M059J (cell line): ENCODE results near the gene DMAC2. TPM values are rescaled to one million over a fixed set of nuclear protein-coding genes. Genes with fewer than 3 reads are reported as not detected.
"Not testable (repeated sequence)": the region's sequence is repeated elsewhere in the genome, so short reads cannot be mapped to it uniquely, and the experiment has no call there.

Experiments used
- DNase-seq: peaks from one replicate; pipeline ENCODE4 v3.0.0-alpha.2; 2012; ENCODE audit warnings: low read depth
- total RNA-seq: library from RNA; depleted of rRNA; stranded (reverse); fragments of >200 nt; shearing (Covaris generic); gene quantifications from 2 replicates; pipeline ENCODE4 v1.2.3, GENCODE V29; 2014

Gene DMAC2
- total RNA-seq, 1 experiment from 2014 or later, result 57.2 TPM

DNA sequence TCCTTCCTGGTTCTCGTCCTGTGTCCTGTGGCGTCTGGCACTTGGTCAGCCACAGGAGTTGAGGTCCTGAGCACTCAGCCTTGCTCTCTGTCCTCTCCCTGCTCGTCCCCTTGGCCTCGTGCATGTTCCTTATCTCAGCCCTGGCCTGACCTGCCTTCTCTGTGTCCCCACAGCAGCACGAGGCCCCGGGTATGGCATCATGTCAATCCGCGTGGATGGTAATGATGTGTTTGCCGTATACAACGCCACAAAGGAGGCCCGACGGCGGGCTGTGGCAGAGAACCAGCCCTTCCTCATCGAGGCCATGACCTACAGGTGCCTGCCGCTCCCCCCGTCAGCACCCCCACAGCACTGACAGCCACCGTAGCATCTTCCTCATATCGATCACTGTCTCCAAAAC, 17.3 kb downstream of the DMAC2 start:
- no peak for DNase-seq

DNA sequence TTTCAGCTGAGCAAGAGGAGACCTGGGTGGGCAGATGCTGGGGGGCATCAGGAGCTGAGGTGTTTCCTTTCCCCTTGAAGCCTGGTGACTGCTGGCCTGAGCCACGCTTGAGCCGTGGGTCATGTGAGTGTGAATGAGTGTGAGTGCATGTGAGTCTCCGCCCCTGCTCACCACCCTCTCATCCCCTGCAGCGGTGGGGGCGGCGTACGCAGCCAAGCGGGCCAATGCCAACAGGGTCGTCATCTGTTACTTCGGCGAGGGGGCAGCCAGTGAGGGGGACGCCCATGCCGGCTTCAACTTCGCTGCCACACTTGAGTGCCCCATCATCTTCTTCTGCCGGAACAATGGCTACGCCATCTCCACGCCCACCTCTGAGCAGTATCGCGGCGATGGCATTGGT, 17.7 kb downstream of the DMAC2 start:
- no peak for DNase-seq

DNA sequence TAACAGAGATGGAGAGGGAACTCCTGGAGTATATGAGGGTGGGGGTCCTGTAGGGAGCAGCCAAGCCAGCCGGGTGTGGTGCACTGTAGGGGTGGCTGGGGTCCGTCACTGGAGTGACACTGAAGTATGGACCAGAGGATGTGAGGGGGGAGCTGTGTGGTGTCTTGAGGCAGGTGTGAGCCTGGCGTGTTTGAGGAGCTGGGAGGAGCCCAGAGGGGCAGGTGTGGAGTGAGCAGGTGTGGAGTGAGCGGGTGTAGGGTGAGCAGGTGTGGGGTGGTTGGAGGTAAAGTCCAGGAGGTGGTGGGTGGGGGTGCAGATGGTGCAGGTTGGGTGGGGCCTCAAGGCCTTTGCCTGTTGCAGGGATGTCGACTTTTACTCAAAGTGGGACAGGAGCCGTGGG, 18.4 kb downstream of the DMAC2 start:
- DNase-seq, result no peak

DNA sequence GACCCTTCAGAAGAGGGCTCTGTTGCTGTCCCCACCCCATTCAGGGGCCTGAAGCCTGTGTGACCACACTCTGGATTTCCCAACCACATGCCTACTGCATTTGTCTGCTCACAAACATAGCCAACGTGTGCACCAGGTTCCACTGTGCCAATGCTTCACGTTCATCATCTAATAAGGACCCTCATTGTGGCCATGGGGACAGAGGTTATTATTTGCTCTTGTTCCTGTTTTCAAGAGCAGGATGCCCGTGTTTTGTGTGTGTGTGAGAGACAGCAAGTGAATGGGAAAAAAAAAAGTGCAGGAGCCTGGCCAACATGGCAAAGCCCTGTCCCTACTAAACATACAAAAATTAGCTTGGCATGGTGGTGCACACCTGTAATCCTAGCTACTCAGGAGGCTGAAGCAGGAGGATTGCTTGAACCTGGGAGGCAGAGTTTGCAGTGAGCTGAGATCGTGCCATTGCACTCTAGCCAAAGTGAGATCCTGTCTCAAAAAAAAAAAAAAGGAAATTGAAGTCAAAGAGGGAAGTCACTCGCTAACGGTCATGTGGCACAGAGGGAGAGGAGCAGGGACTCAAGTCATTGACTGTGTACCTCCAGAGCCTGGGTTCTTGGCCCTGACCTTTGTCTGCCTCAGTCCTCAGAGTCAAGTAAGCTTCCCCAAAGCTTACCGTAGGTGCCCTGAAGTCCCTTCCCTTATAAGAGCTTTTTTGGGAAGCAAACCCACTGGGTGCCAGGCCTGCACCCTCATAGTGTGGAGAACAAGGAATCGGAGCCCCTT, 19.4 kb downstream of the DMAC2 start:
- no peak for DNase-seq

DNA sequence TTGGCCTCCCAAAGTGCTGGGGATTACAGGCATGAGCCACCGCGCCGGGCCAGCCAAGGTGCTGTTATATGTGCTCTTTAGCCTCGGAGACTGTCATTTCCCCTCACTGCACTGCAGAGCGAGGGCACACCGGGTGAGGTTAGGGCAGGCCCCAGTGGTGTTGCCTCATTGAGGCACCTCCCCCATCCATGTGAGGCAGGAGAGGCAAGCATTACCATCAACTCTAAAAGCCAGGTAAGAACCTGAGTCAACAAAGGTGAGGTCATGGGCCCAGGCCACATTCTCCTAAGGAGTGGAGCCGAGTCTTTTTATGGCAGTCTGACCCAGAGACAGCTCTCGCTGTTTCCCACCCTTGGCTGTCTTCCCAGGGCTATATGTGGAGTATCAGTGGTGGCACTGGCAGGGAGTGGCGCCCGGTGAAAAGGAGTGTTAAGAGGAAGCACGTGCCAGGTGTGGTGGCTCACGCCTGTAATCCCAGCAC, 23.5 kb downstream of the DMAC2 start:
- DNase-seq, result no peak

DNA sequence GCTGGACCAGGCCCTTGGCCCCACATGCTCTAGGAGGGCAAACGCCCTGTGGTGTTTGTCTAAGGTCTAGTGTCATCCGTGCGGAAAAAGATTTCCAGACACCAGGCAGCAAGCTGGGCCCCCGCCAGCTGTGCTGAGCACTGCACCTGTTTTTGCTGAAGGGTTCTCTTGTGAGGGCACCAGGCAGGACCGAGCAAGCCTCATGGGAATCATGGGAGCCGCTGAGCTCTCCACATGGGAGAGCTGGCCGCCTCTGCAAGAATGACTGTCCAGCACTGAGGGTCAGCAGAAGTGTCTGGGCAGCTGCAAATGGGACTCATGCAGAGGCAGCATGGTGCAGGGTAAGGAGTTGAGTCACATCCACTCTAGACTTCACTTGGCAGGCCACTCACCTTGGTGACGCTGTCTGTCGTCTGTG, 24.5 kb downstream of the DMAC2 start:
- DNase-seq, result no peak

DNA sequence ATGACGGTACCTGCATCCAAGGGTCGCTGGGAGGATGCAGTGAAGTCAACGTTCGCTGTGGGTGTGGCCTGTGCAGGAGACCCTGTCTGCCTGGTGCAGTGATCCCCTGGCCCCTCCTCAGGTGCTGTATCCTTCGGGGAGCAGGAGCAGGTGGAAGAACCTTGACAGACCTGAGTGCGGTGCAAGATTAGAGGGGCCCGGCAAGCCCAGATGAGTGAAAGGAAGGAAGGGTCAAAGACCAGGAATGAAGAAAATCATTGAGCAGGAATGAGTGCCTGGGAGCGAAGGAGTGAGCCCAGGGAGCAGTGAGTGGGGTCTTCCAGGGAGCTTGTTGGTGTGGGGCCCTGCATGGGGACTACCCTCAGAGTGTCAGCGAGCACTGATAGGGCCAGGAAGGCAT, 25.3 kb downstream of the DMAC2 start:
- DNase-seq, result no peak

DNA sequence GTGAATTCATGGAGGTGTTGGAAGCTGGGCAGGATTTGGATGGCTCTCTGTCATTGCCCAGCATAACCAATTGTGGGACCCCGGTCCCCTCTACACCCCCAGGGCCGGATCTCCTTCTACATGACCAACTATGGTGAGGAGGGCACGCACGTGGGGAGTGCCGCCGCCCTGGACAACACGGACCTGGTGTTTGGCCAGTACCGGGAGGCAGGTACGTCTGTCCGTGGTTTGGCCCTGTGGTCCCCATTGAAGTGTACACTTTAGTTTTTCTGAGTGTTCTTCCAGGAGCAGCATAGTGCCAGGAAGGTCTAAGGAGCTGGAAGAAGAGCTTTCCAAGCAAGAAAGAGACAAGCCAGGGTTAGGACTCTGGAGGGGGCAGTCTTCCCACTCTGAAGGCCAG, 25.8 kb downstream of the DMAC2 start:
- no peak for DNase-seq

DNA sequence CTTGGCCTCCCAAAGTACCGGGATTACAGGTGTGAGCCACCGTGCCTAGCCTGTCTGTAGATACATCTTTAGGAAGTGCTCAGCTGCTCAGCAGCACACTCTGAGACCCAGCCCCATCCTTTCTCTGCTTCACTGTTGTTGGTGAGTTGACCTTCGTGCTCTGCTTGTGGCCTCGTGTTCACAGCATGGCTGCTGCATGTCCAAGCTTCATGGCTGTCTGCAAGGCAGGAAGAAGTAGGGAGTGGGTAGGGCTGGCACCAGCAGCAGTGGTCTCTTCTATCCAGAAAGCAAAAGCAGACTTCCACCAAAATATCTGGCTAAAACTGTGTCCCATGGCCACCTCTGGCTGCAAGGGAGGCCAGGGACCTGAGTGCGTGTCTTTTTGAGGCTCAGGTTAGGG, 26.8 kb downstream of the DMAC2 start:
- DNase-seq, result no peak

DNA sequence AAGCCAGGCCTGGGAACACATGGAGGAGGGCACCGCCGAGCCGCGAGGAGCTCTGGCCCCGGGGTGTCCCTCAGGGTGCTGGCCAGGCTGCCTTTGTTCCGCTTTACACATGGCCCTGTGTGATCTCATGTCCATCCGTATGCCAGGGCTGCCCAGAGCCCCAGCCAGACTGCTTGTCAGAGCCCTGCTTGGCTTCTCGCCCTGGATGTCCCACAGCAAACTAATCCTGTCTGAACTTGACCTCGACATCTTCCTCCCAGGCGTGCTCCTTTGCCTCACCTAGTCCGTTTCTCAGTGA, 27.8 kb downstream of the DMAC2 start:
- peak; percentile 13 for DNase-seq

DNA sequence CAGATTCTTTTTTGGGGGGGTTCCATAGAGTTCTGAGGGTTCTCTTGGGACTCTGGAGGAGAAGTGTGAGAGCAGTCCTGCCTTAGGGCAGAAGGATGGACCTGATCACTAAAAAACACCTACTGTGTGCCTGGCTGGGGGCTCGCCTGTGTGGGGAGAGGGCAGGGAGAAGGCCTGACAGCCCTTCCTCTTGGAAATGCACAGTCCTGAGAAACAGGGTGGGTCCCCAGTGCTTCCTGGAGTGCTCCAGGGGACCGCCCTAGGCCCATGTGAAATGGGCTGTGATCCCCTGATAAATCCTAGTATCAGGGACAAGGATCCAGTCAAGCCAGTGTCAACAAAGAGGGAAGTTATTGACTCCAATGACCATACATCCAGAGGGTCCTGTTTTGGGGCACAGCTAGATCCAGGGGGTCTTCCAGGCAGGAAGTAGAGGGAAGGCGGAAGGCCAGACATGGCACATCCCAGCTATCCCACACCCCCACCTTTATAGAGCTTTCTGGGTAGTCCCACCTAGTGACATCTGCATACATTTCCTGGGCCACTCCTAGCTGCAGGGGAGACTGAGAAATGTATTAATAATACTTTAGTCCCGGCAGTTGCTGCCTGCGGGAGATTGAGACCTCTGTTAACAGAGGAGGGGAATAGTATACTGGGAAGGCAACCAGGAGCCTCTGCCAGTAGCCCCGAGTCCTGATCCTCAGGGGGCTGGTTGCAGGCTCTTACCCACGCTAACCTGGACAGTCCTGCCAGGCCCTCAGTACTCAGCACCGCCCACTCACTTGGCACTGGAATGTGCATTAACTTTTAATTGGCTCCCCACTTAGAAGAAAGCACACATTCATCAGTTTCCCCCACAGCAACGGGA, 28.4 kb downstream of the DMAC2 start:
- no peak for DNase-seq

DNA sequence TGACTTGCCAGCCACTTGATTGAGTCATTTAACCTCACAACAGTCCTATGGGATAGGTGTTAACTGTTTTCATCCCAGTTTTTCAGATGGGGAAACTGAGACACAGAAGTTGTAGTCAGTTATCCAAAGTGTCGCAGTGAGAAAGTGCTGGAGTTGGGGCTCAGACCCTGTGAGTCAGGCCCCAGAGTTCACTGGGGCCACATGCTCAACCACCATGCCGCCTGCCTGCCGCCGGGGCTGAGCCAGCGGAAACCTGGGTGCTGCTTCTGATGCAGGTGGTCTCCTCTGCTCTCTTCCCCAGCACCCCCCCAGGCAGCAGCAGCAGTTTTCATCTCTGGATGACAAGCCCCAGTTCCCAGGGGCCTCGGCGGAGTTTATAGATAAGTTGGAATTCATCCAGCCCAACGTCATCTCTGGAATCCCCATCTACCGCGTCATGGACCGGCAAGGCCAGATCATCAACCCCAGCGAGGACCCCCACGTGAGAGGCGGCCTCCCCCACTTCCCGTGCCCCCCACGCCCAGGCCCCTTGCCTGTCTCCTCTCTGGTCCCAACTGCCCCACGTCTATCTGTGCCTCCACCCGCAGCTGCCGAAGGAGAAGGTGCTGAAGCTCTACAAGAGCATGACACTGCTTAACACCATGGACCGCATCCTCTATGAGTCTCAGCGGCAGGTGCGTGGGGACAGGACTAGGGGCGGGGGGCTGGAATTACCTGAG, 29.2 kb downstream of the DMAC2 start:
- no peak for DNase-seq

DNA sequence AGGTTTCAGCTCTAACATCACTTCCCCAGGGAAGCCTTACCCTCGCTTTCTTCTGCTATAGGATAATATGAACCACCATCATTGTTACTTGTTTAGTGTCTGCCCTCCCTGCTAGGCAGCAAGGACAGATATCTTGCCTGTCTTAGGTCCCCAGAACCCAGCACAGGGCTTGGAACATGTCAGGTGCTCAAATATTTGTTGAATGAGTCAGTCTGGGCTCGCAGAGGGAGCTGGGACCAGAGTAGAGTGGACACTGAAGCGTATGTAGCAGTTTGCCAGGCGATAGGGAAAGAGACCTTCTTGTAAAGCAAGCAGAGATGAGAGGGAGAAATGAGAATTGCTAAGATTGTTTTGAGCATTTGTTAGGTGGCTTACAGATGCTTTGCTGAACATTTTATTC, 30.4 kb downstream of the DMAC2 start:
- DNase-seq, result peak; percentile 77

DNA sequence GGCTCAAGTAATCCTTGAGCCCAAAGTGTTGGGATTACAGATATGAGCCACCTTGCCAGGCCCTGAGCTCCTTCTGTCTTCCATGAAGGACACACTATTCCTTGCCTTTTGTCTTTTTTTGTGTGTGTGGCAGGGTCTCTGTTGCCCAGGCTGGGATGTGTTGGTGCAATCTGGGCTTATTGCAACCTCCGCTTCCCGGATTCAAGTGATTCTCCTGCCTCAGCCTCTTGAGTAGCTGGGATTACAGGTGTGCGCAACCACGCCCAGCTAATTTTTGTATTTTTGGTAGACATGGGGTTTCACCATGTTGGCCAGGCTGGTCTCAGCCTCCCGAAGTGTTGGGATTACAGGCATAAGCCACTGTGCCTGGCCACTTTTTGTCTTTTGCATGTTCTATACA, 30.9 kb downstream of the DMAC2 start:
- not testable (repeated sequence) for DNase-seq

DNA sequence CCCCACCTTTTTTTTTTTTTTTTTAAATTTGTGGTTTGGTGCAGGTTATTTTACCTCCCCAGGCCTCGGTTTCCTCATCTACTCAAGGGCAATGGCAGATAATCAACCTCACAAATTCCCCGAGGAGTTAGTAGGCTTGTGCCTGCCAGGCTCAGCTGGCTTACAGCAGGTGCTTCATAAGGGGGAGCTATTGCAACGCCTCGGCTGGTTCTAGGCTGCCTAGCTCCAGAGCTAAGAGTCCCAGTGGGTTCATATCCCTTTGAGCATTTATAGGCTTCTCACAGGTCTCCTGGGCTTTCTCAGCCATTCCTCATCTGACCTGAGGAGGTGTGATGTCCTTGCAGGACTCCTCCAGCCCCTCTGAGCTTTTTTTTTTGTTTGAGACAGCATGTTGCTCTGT, 31.5 kb downstream of the DMAC2 start:
- no peak for DNase-seq

DNA sequence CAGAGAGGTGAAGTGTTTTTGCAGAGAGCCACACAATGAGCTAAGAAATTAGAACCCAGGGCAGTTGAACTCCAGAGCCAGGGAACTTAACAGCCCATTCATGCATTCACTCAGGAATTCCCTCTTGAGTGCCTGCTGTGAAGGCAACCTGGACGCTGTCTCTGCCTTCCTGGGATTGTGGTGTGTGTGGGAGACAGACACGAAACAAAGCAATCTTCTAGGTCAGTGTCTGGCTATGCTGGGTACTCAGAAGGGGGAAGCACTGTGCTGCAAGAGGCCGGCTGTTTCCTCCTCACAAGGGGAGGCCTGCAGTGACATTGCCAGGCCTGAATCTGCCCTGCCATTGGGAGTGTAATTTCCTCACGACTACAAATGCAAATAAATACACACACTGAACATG, 32.4 kb downstream of the DMAC2 start:
- DNase-seq, result no peak

DNA sequence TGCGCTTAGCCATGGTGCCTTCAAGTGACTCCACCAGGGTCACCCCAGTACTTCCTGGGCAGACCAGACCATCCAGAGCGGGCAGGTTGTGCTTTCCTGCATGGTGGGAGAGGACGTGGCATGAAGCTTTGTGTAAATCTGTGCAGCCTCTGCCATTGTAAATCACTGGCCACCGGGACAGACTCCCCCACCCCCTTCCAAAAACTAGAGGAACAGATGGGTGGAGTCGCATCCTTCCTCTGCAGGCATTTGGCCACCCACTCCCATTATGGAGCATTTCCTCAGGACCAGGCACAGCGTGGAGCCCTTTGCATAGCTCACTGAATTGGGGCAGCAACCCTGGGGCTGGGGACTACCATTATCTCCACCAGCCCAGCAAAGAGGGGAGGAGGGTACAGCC, 33.9 kb downstream of the DMAC2 start:
- no peak for DNase-seq

DNA sequence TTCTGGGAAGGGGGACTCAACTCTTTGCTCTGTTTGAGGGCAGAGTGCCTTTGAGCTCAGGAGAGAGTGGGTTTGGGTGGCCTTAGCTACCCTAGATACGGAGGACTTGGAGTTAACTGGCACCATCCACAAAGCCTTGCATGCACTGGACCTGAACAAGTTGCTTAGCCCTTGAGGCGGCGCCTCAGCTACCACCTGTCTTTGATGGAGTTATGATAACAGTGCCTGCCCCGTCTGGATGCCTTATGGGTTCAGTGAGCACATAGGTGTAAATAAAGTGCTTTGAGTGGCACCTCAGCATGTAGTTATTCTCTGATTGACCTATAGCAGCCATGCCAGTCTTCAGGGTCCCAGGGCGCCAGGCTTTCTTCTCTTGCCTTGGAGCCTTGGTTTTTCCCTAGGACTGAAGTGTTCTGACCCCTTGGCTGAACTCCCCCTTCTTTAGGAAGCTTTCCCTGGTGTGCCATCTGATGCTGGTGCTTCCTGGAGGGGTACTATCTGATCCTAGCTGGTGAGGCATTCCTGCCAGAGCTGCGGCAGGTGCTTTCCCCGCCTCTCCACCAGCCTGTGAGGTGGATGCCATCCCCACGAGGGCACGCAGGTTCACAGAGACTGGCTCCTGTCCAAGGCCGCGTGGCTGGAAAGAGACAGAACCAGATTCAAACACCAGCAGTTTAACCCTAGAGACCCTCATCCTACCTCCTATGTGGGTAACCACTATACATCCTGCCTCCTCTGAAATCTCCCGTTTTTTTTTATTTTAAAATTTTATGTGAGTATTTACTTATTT, 36.3 kb downstream of the DMAC2 start:
- no peak for DNase-seq

DNA sequence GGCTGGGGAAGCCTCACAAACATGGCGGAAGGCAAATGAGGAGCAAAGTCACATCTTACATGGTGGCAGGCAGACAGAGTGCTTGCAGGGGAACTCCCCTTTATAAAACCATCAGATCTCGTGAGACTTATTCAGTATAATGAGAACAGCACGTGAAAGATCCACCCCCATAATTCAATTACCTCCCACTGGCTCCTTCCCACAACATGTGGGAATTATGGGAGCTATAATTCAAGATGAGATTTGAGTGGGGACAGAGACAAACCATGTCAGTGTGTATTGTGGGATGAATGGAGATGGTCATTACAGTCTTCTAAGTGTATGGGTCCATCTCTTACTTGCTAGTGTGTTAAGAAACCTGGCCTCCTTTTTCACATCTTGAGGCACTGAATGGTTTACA, 37.7 kb downstream of the DMAC2 start:
- DNase-seq, result no peak

DNA sequence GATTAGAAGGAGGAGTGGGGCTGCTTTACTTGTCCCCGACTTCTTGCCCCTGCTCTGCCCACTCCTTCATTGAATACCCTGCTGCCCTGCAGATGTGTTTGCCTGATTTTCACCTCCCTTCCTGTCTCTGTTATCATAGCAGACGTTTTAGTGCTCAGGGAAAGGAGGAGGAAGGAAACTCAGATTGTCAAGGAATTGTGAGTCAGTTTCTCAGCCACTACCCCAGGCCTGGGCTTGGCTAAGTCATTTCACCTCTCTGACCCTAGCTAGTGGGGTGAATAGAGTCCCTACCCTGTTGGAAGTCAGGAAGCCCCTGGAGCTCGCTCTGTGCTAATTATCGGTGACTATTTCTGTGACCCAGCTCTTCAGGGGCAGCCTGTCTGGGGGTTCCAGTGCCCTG, 38.2 kb downstream of the DMAC2 start:
- no peak for DNase-seq

DNA sequence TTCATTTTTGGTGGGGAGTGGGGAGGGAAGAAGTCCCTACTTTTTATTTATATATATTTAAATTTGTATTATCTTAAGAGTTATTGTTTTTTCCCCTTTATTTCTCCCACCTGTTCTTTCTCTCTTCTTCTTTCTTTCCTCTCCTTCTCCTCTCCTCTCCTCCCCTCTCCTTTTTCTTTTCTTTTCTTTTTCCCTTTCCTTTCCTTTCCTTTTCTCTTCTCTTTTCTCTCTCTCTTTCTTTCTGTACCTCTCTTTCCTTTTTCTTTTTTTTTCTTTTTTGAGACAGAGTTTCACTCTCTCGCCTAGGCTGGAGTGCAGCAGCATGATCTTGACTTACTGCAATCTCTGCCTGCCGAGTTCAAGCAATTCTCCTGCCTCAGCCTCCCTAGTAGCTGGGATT, 40.2 kb downstream of the DMAC2 start:
- DNase-seq, result no peak

DNA sequence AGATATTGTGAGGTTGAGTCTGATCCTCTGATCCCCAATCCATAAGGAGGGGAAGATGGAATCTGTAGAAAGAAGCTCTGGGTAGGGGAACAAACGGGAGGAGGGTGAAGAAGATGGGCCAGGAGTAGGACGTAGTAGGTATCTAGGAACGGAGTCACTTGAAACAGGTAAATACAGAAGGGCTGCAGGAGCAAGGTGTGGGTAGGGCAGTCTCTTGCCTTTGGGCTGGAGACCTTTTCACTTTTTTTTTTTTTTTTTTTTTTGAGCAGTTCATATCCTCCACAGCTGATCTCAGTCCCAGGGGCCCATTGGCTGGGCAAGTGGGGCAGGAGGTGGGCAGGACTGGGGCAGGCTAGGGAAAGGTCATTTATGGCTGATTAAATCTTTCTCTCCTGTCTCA, 40.6 kb downstream of the DMAC2 start:
- DNase-seq, result no peak
